GM19324 (cell line): ENCODE data around the gene ZNF667.
A peak's percentile ranks its signal among the peaks of the same experiment; 100 is the strongest.

ENCODE experiments used
- ATAC-seq: cut with Tn5 transposase; IDR thresholded peaks from one replicate; pipeline ENCODE4 v1.9.1; 2021; ENCODE audit warnings: mild to moderate bottlenecking, moderate library complexity; ENCODE audit not compliant: unreplicated experiment, low FRiP score

ZNF667 gene

GRCh38 chr19:56476651-56477428 is at the start of gene ZNF667:
TSS of gene ZNF667 (minus strand) at chr19:56477345. CDS start at chr19:56462370, 14,975 bp downstream.
- ATAC-seq: no peak

GRCh38 chr19:56525214-56525860 is 48.2 kb upstream of the ZNF667 start:
- no peak for ATAC-seq

GRCh38 chr19:56508290-56508778 is 31.2 kb upstream of the ZNF667 start:
- ATAC-seq: no peak

- no peak for ATAC-seq
These were observed 30.5 kb upstream of the ZNF667 start, which contains the start of gene ZNF471 for GRCh38 chr19:56507446-56508289. TSS of gene ZNF471 (plus strand) at chr19:56507855. CDS start at chr19:56511572, 3,717 bp downstream.

- ATAC-seq: no peak
These were observed 27.4 kb upstream of the ZNF667 start for GRCh38 chr19:56504581-56504980.

- no peak for ATAC-seq
These were observed 14.3 kb upstream of the ZNF667 start for GRCh38 chr19:56491399-56491798.

- no peak for ATAC-seq
These were observed 539 bp upstream of the ZNF667 start for GRCh38 chr19:56477429-56478338.

- ATAC-seq: no peak
These were observed 1.1 kb downstream of the ZNF667 start for GRCh38 chr19:56476093-56476492.

- no peak for ATAC-seq
These were observed 2.8 kb downstream of the ZNF667 start for GRCh38 chr19:56474308-56474707.

- ATAC-seq: no peak
These were observed 35.8 kb downstream of the ZNF667 start for GRCh38 chr19:56441206-56441792.

- ATAC-seq: no peak
These were observed 53.2 kb downstream of the ZNF667 start for GRCh38 chr19:56423985-56424353.

GRCh38 chr19:56423276-56423984 is 53.7 kb downstream of the ZNF667 start:
- ATAC-seq: no peak

- ATAC-seq: no peak
These were observed 72.1 kb downstream of the ZNF667 start for GRCh38 chr19:56405062-56405461.

GRCh38 chr19:56404705-56405056 is 72.5 kb downstream of the ZNF667 start:
- ATAC-seq: no peak

- ATAC-seq: peak; percentile 82
These were observed 73.1 kb downstream of the ZNF667 start, which contains the start of gene ZNF583 for GRCh38 chr19:56403764-56404704. TSS of gene ZNF583 (plus strand) at chr19:56404332. CDS start at chr19:56407115, 2,783 bp downstream.

GRCh38 chr19:56403261-56403660 is 73.9 kb downstream of the ZNF667 start:
- ATAC-seq: no peak

GRCh38 chr19:56400485-56400884 is 76.7 kb downstream of the ZNF667 start:
- no peak for ATAC-seq

- ATAC-seq: no peak
These were observed 78.3 kb downstream of the ZNF667 start for GRCh38 chr19:56398809-56399208.
